IMR-90 (cell line): ENCODE data around the gene WDR27. TPM values are rescaled to one million over a fixed set of nuclear protein-coding genes. Genes with fewer than 3 reads are reported as not detected.

Experiments used
- ATAC-seq: fragments of 200-7000 bp; cut with Tn5 transposase; 2 replicates; pipeline ENCODE4 v1.9.1; 2020; ENCODE audit warnings: low read depth, mild to moderate bottlenecking, moderate library complexity
- BruUV-seq: library from RNA; stranded (reverse); fragments of 400-500 nt; replicated peaks from 2 replicates; lab custom pipeline; 2021; lab: Mats Ljungman, UMichigan
- CTCF ChIA-PET: fragments of 300-600 bp; formaldehyde crosslinking; extraction: SDS; loops from one replicate; lab custom pipeline; 2021; ENCODE audit warnings: antibody characterized with exemption; lab: Yijun Ruan, JAX
- POLR2A ChIA-PET: fragments of 300-600 bp; sonication (Branson Sonifier 250); formaldehyde crosslinking; loops from one replicate; lab custom pipeline; 2022; ENCODE audit warnings: antibody characterized with exemption; ENCODE audit not compliant: unreplicated experiment; lab: Charles Lee
- DNase-seq: peaks from one replicate; pipeline ENCODE4 v3.0.0; 2013
- H2AFZ ChIP-seq: replicated peaks from 2 replicates; pipeline ENCODE3; 2013; ENCODE audit warnings: low read length, mild to moderate bottlenecking; ENCODE audit not compliant: poor library complexity
- H2AK5ac ChIP-seq: 2 replicates; pipeline ENCODE4 v1.6.1; 2013; ENCODE audit warnings: low read depth, low read length, inconsistent platforms
- H2AK9ac ChIP-seq: replicated peaks from 2 replicates; pipeline ENCODE3; 2013; ENCODE audit warnings: mild to moderate bottlenecking, low read depth, low read length, moderate library complexity; ENCODE audit not compliant: poor library complexity
- H2BK120ac ChIP-seq: 2 replicates; pipeline ENCODE4 v1.6.1; 2013; ENCODE audit warnings: low read depth, low read length, inconsistent platforms
- H2BK15ac ChIP-seq: 3 replicates; pipeline ENCODE4 v1.6.1; 2013; ENCODE audit warnings: low read depth, low read length, inconsistent platforms
- H2BK20ac ChIP-seq: 2 replicates; pipeline ENCODE4 v1.6.1; 2013; ENCODE audit warnings: low read depth, mild to moderate bottlenecking, inconsistent platforms, low read length, moderate library complexity
- H2BK5ac ChIP-seq: 2 replicates; pipeline ENCODE4 v1.6.1; 2013; ENCODE audit warnings: mild to moderate bottlenecking, low read depth, low read length, inconsistent platforms; ENCODE audit not compliant: poor library complexity, severe bottlenecking
- H3K14ac ChIP-seq: replicated peaks from 2 replicates; pipeline ENCODE4 v1.6.1; 2013; ENCODE audit warnings: low read depth, low read length, inconsistent platforms
- H3K18ac ChIP-seq: 2 replicates; pipeline ENCODE4 v1.6.1; 2013; ENCODE audit warnings: low read depth, low read length, control low read depth
- H3K23ac ChIP-seq: 2 replicates; pipeline ENCODE4 v1.6.1; 2013; ENCODE audit warnings: low read depth, low read length, inconsistent platforms
- H3K27ac ChIP-seq: 2 replicates; pipeline ENCODE4 v1.5.1; 2013; ENCODE audit warnings: mild to moderate bottlenecking, control low read depth, low read length; ENCODE audit not compliant: insufficient read depth
- H3K27me3 ChIP-seq: 2 replicates; pipeline ENCODE4 v1.6.1; 2013; ENCODE audit warnings: low read length; ENCODE audit not compliant: control insufficient read depth, insufficient read depth
- H3K36me3 ChIP-seq: 2 replicates; pipeline ENCODE4 v1.6.1; 2013; ENCODE audit warnings: low read length, mixed read lengths; ENCODE audit not compliant: control insufficient read depth, insufficient read depth
- H3K4ac ChIP-seq: 2 replicates; pipeline ENCODE4 v1.6.1; 2013; ENCODE audit warnings: low read depth, low read length, inconsistent platforms
- H3K4me1 ChIP-seq: 2 replicates; pipeline ENCODE4 v1.6.1; 2013; ENCODE audit warnings: low read length, mixed read lengths; ENCODE audit not compliant: control insufficient read depth, insufficient read depth
- H3K4me2 ChIP-seq: 2 replicates; pipeline ENCODE4 v1.6.1; 2013; ENCODE audit warnings: low read depth, mild to moderate bottlenecking, control low read depth, low read length, moderate library complexity
- H3K4me3 ChIP-seq: 2 replicates; pipeline ENCODE4 v1.5.1; 2013; ENCODE audit warnings: low read depth, mild to moderate bottlenecking, control low read depth, low read length, moderate library complexity; ENCODE audit not compliant: insufficient read depth
- H3K56ac ChIP-seq: 2 replicates; pipeline ENCODE4 v1.6.1; 2013; ENCODE audit warnings: low read length, inconsistent platforms; ENCODE audit not compliant: insufficient read depth; ENCODE audit errors: extremely low read depth
- H3K79me1 ChIP-seq, 2 experiments: 2 replicates each; pipeline ENCODE4 v1.6.1; 2013; ENCODE audit warnings: low read length in 2 of 2, inconsistent platforms in 1 of 2, low read depth in 1 of 2
- H3K9ac ChIP-seq: 2 replicates; pipeline ENCODE4 v1.6.1; 2013; ENCODE audit warnings: low read depth, low read length, control low read depth
- H3K9me1 ChIP-seq: 2 replicates; pipeline ENCODE4 v1.6.1; 2013; ENCODE audit warnings: low read length, inconsistent platforms; ENCODE audit not compliant: insufficient read depth
- H3K9me3 ChIP-seq: 2 replicates; pipeline ENCODE4 v1.6.1; 2013; ENCODE audit warnings: low read length; ENCODE audit not compliant: control insufficient read depth, insufficient read depth
- H4K20me1 ChIP-seq: 2 replicates; pipeline ENCODE4 v1.6.1; 2013; ENCODE audit warnings: low read length, inconsistent platforms; ENCODE audit not compliant: insufficient read depth
- H4K5ac ChIP-seq: 2 replicates; pipeline ENCODE4 v1.6.1; 2013; ENCODE audit warnings: mild to moderate bottlenecking, low read depth, low read length, control low read depth
- H4K8ac ChIP-seq, 2 experiments: 2 replicates each; pipeline ENCODE4 v1.6.1; 2013; ENCODE audit warnings: low read depth in 2 of 2, low read length in 2 of 2, control low read depth in 1 of 2, inconsistent platforms in 1 of 2
- H4K91ac ChIP-seq: 2 replicates; pipeline ENCODE4 v1.6.1; 2013; ENCODE audit warnings: low read depth, low read length, inconsistent platforms; ENCODE audit not compliant: insufficient read depth
- BHLHE40 ChIP-seq: fragments of 150-350 bp; IDR thresholded peaks from 2 replicates; pipeline ENCODE4 v1.6.1; 2016; ENCODE audit warnings: mild to moderate bottlenecking, low read depth, low read length
- MXI1 ChIP-seq: IDR thresholded peaks from 2 replicates; pipeline ENCODE4 v1.6.1; 2012; ENCODE audit warnings: low read depth, mild to moderate bottlenecking, low read length, moderate library complexity, borderline replicate concordance
- NFE2L2 ChIP-seq: fragments of 150-350 bp; IDR thresholded peaks from 2 replicates; pipeline ENCODE4 v1.6.1; 2016; ENCODE audit warnings: low read depth, mild to moderate bottlenecking, low read length
- WGBS, 2 experiments: methylation state at CpG; one replicate each; pipeline versions ENCODE4 v1.1.5 to v1.1.7; 2013; ENCODE audit warnings: missing lambda C conversion rate in 2 of 2; ENCODE audit not compliant: insufficient read length in 1 of 2; ENCODE audit errors: extremely low coverage in 2 of 2; 5-methylcytosine and 5-hydroxymethylcytosine counted together
- dilution Hi-C: fragments of 300-500 bp; cut with HindIII; formaldehyde crosslinking; loops from one replicate; pipeline ENCODE4 v1.14.3; 2018; ENCODE audit warnings: low sequenced_read_pairs; ENCODE audit not compliant: unreplicated experiment
- in situ Hi-C: fragments of 300-500 bp; cut with MboI; formaldehyde crosslinking; loops from 3 replicates; pipeline ENCODE4 v1.14.3; 2019; ENCODE audit warnings: low sequenced_read_pairs, inconsistent platforms, mixed read lengths
- intact Hi-C: fragments of 100-400 bp; cut with micrococcal nuclease; formaldehyde crosslinking; loops from 2 replicates; pipeline ENCODE4 v1.10.0; 2022
- polyA plus RNA-seq, 3 experiments: library from polyadenylated mRNA; depleted of rRNA; stranded (reverse); fragments of >200 nt; gene quantifications; 2 replicates each; pipeline ENCODE4 v1.2.3, GENCODE V29; 2012; ENCODE audit warnings: low replicate concordance in 1 of 3
- total RNA-seq: library from RNA; depleted of rRNA; stranded (reverse); fragments of >200 nt; gene quantifications from 2 replicates; pipeline ENCODE4 v1.2.3, GENCODE V29; 2012

WDR27 gene
- total and polyA plus RNA-seq, 2 of the 4 experiments (the other 2 are of a cell fraction): 7.0 to 18.5 TPM

- no peak for ATAC-seq
- Histone ChIP-seq H3K9ac (no peak overlapping the region), H2AK5ac (no peak overlapping the region), H3K4me3 (no peak overlapping the region), H3K79me1 (no peaks in the 10 kb centered on the region), H3K36me3 (peaks cover 1% of the 10 kb centered on the region; the same call in 1 of the 2 replicates), H4K8ac (no peak overlapping the region), H3K18ac (no peak overlapping the region), H2AFZ (no peak overlapping the region), H3K4ac (no peak overlapping the region), H3K9me1 (peaks cover 9% of the 10 kb centered on the region; the same call in 1 of the 2 replicates), H4K91ac (no peak overlapping the region), H3K23ac (no peak overlapping the region), H3K27ac (no peak overlapping the region), H2BK20ac (no peak overlapping the region), H3K9me3 (no peaks in the 10 kb centered on the region), H3K27me3 (no peaks in the 10 kb centered on the region), H3K56ac (no peak overlapping the region), H3K14ac (no peak overlapping the region), H2AK9ac (peak overlapping the region; percentile 35), H2BK15ac (no peak overlapping the region), H2BK120ac (no peak overlapping the region), H4K5ac (no peak overlapping the region), H3K4me2 (no peak overlapping the region), H2BK5ac (no peak overlapping the region), H4K20me1 (no peaks in the 10 kb centered on the region), H3K4me1 (no peaks in the 10 kb centered on the region)
- dilution Hi-C loops (no loop called here), in situ Hi-C loops (no loop called here), intact Hi-C loops (no loop called here)
- CTCF ChIA-PET: interaction anchor here (0.7 kb wide), 1 partner anchor 684 kb away, joined by 4 read pairs; no protein-coding TSS in a partner anchor
- 80% methylated on average over 1 of the region's 18 CpGs; no CpG with 5 or more reads in 1 of the 2 experiments for WGBS, 2 experiments
- DNase-seq: no peak
- POLR2A ChIA-PET: no interaction called here
- TF ChIP-seq NFE2L2 (no peak), MXI1 (no peak), BHLHE40 (no peak)
- no TSS peak for BruUV-seq
Observed at GRCh38 chr6:169640983-169641382, 60.8 kb downstream of the WDR27 start.
